GM19238 (cell line): ENCODE results near the gene NEBL.

Source experiments
- DNase-seq: peaks from one replicate; pipeline ENCODE4 v3.0.0; 2011; ENCODE audit warnings: low spot score; ENCODE audit not compliant: insufficient read length

NEBL gene

GRCh38 chr10:20903635-20904390, 6.7 kb upstream of the NEBL start:
- no peak for DNase-seq

GRCh38 chr10:20901110-20901509, 4.0 kb upstream of the NEBL start:
- no peak for DNase-seq

- no peak for DNase-seq
Measured at GRCh38 chr10:20898866-20899535, 1.9 kb upstream of the NEBL start.

GRCh38 chr10:20893297-20893696, 3.8 kb downstream of the NEBL start:
- DNase-seq = no peak

- DNase-seq = no peak
Measured at GRCh38 chr10:20892796-20893195, 4.3 kb downstream of the NEBL start.

GRCh38 chr10:20892011-20892585, 5.0 kb downstream of the NEBL start:
- no peak for DNase-seq

GRCh38 chr10:20891338-20891714, 5.8 kb downstream of the NEBL start:
- no peak for DNase-seq

- no peak for DNase-seq
Measured at GRCh38 chr10:20890491-20891337, 6.4 kb downstream of the NEBL start.

GRCh38 chr10:20890009-20890408, 7.1 kb downstream of the NEBL start:
- no peak for DNase-seq

- no peak for DNase-seq
Measured at GRCh38 chr10:20888620-20889330, 8.3 kb downstream of the NEBL start.

GRCh38 chr10:20887706-20888555, 9.2 kb downstream of the NEBL start:
- no peak for DNase-seq

GRCh38 chr10:20885678-20886077, 11.4 kb downstream of the NEBL start:
- DNase-seq = no peak

GRCh38 chr10:20883552-20883951, 13.6 kb downstream of the NEBL start:
- no peak for DNase-seq

- no peak for DNase-seq
Measured at GRCh38 chr10:20882091-20882490, 15.0 kb downstream of the NEBL start.

- no peak for DNase-seq
Measured at GRCh38 chr10:20879136-20879535, 18.0 kb downstream of the NEBL start.

- no peak for DNase-seq
Measured at GRCh38 chr10:20877986-20878983, 18.8 kb downstream of the NEBL start.

- DNase-seq = no peak
Measured at GRCh38 chr10:20877554-20877953, 19.6 kb downstream of the NEBL start.

GRCh38 chr10:20874261-20874660, 22.9 kb downstream of the NEBL start:
- DNase-seq = no peak

GRCh38 chr10:20871970-20872369, 25.1 kb downstream of the NEBL start:
- DNase-seq = no peak
